Heart left ventricle (tissue), 16 donors: ENCODE data around the gene NUDT3. TPM values are rescaled to one million over a fixed set of nuclear protein-coding genes. Genes with fewer than 3 reads are reported as not detected.
"Not testable (repeated sequence)": the region's sequence is repeated elsewhere in the genome, so short reads cannot be mapped to it uniquely, and the experiment has no call there.

ENCODE experiments used
- ATAC-seq, 4 donors: fragments of 200-7000 bp; cut with Tn5 transposase; one replicate each; pipeline ENCODE4 v1.9.1; 2020 to 2022; ENCODE audit warnings: moderate library complexity in 4 of 4, mild to moderate bottlenecking in 3 of 4, moderate number of reproducible peaks in 1 of 4
- DNase-seq, 5 donors: peaks; one replicate each; pipeline ENCODE4 v3.0.0-alpha.2; 2020
- H3K27ac ChIP-seq, 12 donors: fragments of 200-600 bp; sonication (generic) in 4 of 12; one replicate each; pipeline versions ENCODE4 v1.5.0 to v1.8.0; 2016 to 2022; ENCODE audit warnings: mild to moderate bottlenecking in 2 of 12
- H3K27me3 ChIP-seq, 9 donors: fragments of 200-600 bp; sonication (generic) in 2 of 9; one replicate each; pipeline versions ENCODE4 v1.5.1 to v1.8.0; 2016 to 2022; ENCODE audit warnings: mild to moderate bottlenecking in 3 of 9
- H3K36me3 ChIP-seq, 9 donors: fragments of 200-600 bp; sonication (generic) in 2 of 9; one replicate each; pipeline versions ENCODE4 v1.5.0 to v1.8.0; 2018 to 2022; ENCODE audit warnings: mild to moderate bottlenecking in 2 of 9
- H3K4me1 ChIP-seq, 12 donors: fragments of 200-600 bp; sonication (generic) in 4 of 12; one replicate each; pipeline versions ENCODE4 v1.5.0 to v1.8.0; 2016 to 2022; ENCODE audit warnings: mild to moderate bottlenecking in 3 of 12
- H3K4me3 ChIP-seq, 12 donors: fragments of 200-600 bp; sonication (generic) in 4 of 12; one replicate each; pipeline versions ENCODE4 v1.5.0 to v1.8.0; 2017 to 2022; ENCODE audit warnings: mild to moderate bottlenecking in 9 of 12, moderate library complexity in 4 of 12
- H3K9me3 ChIP-seq, 12 donors: fragments of 200-600 bp; sonication (generic) in 4 of 12; one replicate each; pipeline versions ENCODE4 v1.5.0 to v1.8.0; 2016 to 2022; ENCODE audit warnings: mild to moderate bottlenecking in 1 of 12
- POLR2A ChIP-seq, 2 donors: fragments of 450-650 bp; IDR thresholded peaks; one replicate each; pipeline ENCODE4 v1.6.1; 2017; ENCODE audit warnings: antibody characterized with exemption in 2 of 2, mild to moderate bottlenecking in 2 of 2, moderate library complexity in 2 of 2
- WGBS, 4 donors: extraction: QIAGEN DNeasy Blood & Tissue Kit in 2 of 4; methylation state at CpG; one replicate each; pipeline versions ENCODE4 v1.1.5 to v1.1.7; 2013 to 2018; 5-methylcytosine and 5-hydroxymethylcytosine counted together
- intact Hi-C, 10 donors: fragments of 100-400 bp; cut with DNase I; formaldehyde crosslinking; loops; one replicate each; pipeline versions ENCODE4 v1.11.1 to v1.14.2; 2022
- polyA plus RNA-seq, 2 donors: library from polyadenylated mRNA; stranded (reverse); fragments of 200-250 nt; gene quantifications; one replicate each; pipeline ENCODE4 v1.2.3, GENCODE V29; 2013
- total RNA-seq, 9 donors: library from RNA; depleted of rRNA in 2 of 9; stranded (reverse); fragments of >200 nt in 2 of 9; fragmentation: NEBNext Ultra II Directional in 3 of 9; extraction: Animal tissue kit (Norgen Biotek cat#: 25700) in 3 of 9; gene quantifications; one replicate each; pipeline versions ENCODE4 v1.1.0 to v1.2.4, GENCODE V29; 2016 to 2023
- TF ChIP-seq, protein P1 (sequence below), 12 donors: fragments of 200-600 bp; sonication (generic) in 4 of 12; IDR thresholded peaks; one replicate each; pipeline versions ENCODE4 v1.5.0 to v1.8.0; 2018 to 2022; ENCODE audit warnings: antibody characterized with exemption in 12 of 12, mild to moderate bottlenecking in 5 of 12
- donor health status: ischemic (EF 13 %, LVEDD 7.1; RV severe dilation, severe dysfunction).
- donor health status: healthy with polysubstance abuse.
- donor health status: DM: no; HTN: yes; CAD: no.
- donor health status: DM: no; HTN: no; CAD: no.
- donor health status: ischemic (EF 25% LVEDD 6.9; RV normal size, moderate dysfunction).
- donor health status: ischemic (EF 25% LVEDD 5.7; RV mildly dilated, moderate dysfunction).
- donor health status: healthy.
- donor health status: DM: yes; HTN: yes; CAD: no.
- donor health status: ischemic (EF 35%, LVEDD 5.7; RV mildly dilated, moderate dysfunction).
- donor health status: nonischemic (EF 11% LVEDD 7.7; RV severe dilation, severe dysfunction).
- donor health status: DM: yes; HTN: yes; CAD: no.
- donor health status: PGD.
- donor health status: ischemic (EF 29% LVEDD 5.4; RV normal size, mild dysfunction).
- donor health status: nonischemic (EF 23%, LVEDD 6.1; RV moderate dilation, normal function).

NUDT3 gene
- total and polyA plus RNA-seq, 11 donors: 15.9 to 68.4 (median 54.5) TPM

DNA sequence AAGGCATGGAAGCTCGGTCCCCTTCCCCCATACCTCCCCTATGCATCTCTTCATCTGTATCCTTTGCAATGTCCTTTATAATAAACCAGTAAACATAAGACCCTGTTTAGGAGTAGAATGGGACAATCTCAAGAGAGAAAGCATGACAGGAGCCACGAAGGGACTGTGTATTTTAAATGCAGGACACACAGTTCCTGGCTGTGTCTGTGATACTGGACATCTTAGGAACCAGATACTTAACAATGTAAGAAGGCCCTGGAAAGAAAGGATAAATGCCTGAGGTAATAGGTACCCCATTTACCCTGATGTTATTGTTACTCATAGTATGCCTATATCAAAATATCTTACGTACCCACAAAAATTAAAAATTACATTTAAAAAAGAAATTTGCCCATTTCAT, 36.6 kb downstream of the NUDT3 start:
- 57 to 66% (median 64%) methylated on average over 3 of the region's 3 CpGs for WGBS, 4 donors
- DNase-seq (no peak), ATAC-seq (no peak)
- Histone ChIP-seq H3K4me1 (peaks cover 0 to 67% (median 27%) of the 10 kb centered on the region in 12 donors), H3K27ac (no peak overlapping the region), H3K4me3 (no peak overlapping the region), H3K9me3 (no peaks in the 10 kb centered on the region), H3K27me3 (no peaks in the 10 kb centered on the region), H3K36me3 (no peaks in the 10 kb centered on the region)
- TF ChIP-seq, protein P1, sequence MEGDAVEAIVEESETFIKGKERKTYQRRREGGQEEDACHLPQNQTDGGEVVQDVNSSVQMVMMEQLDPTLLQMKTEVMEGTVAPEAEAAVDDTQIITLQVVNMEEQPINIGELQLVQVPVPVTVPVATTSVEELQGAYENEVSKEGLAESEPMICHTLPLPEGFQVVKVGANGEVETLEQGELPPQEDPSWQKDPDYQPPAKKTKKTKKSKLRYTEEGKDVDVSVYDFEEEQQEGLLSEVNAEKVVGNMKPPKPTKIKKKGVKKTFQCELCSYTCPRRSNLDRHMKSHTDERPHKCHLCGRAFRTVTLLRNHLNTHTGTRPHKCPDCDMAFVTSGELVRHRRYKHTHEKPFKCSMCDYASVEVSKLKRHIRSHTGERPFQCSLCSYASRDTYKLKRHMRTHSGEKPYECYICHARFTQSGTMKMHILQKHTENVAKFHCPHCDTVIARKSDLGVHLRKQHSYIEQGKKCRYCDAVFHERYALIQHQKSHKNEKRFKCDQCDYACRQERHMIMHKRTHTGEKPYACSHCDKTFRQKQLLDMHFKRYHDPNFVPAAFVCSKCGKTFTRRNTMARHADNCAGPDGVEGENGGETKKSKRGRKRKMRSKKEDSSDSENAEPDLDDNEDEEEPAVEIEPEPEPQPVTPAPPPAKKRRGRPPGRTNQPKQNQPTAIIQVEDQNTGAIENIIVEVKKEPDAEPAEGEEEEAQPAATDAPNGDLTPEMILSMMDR (IDR thresholded peaks at IDR 0.05): no peak
- TF ChIP-seq POLR2A (IDR thresholded peaks at IDR 0.05): no peak
- intact Hi-C loops: no loop called here

- H3K27me3 ChIP-seq, ATAC-seq, H3K9me3 ChIP-seq, intact Hi-C loops, H3K27ac ChIP-seq, DNase-seq, H3K4me3 ChIP-seq, H3K36me3 ChIP-seq: not testable (repeated sequence)
- peaks cover 0 to 70% (median 28%) of the 10 kb centered on the region in 12 donors for H3K4me1 ChIP-seq
- 87 to 98% (median 95%) methylated on average over 6 of the region's 6 CpGs for WGBS, 4 donors
Observed at GRCh38 chr6:34354230-34354629, 38.2 kb downstream of the NUDT3 start.

GRCh38 chr6:34353530-34353929, 38.9 kb downstream of the NUDT3 start:
- H3K9me3 ChIP-seq, H3K27ac ChIP-seq, H3K4me3 ChIP-seq, ATAC-seq, DNase-seq, H3K27me3 ChIP-seq, intact Hi-C loops, H3K36me3 ChIP-seq: not testable (repeated sequence)
- WGBS, 4 donors: 86 to 93% (median 89%) methylated on average over 7 of the region's 7 CpGs
- peaks cover 0 to 63% (median 26%) of the 10 kb centered on the region in 12 donors for H3K4me1 ChIP-seq

DNA sequence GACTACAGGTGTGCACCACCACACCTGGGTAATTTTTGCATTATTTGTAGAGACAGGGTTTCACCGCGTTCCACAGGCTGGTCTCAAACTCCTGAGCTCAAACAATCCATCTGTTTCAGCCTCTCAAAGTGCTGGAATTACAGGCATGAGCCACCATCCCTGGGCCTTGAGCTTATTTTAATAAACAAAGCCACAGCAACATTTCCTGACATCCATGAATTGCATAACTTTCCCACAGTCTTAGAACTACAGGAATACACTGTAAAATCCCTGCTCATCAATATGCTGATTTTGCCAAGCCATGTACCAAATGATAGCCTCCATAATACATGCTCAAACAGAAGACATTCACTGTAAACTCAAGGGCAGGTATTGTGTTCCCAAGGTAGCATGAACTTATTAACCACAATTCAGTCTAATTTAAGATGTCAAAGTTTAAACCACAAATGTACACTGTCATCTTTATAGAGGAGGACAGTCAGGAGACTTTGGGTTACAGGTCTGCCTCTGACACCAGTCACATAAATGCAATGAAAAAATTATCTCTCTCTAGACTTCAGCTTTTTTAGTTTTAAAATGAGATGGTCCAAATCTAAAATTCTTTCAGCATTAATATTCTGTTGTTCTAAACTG, 40.0 kb downstream of the NUDT3 start:
- intact Hi-C loops: no loop called here
- peak overlapping the region in 1 of 12 donors; percentile 6 for H3K27ac ChIP-seq
- 91 to 97% (median 94%) methylated on average over 2 of the region's 2 CpGs for WGBS, 4 donors
- H3K4me3 ChIP-seq: no peak overlapping the region
- peaks cover 0 to 59% (median 23%) of the 10 kb centered on the region in 12 donors for H3K4me1 ChIP-seq
- no peaks in the 10 kb centered on the region for H3K9me3 ChIP-seq
- no peaks in the 10 kb centered on the region for H3K27me3 ChIP-seq
- H3K36me3 ChIP-seq: no peaks in the 10 kb centered on the region
- ATAC-seq: no peak
- TF ChIP-seq, protein P1 (IDR thresholded peaks at IDR 0.05): no peak
- TF ChIP-seq POLR2A (IDR thresholded peaks at IDR 0.05): no peak
- DNase-seq: no peak

GRCh38 chr6:34350934-34351217, 41.6 kb downstream of the NUDT3 start:
- no peaks in the 10 kb centered on the region for H3K36me3 ChIP-seq
- peak overlapping the region in 5 of 12 donors; percentile 21 to 57 (median 28) for H3K27ac ChIP-seq
- WGBS, 4 donors: 41 to 56% (median 49%) methylated on average over 7 of the region's 7 CpGs
- no peaks in the 10 kb centered on the region for H3K27me3 ChIP-seq
- DNase-seq (no peak), ATAC-seq (no peak)
- TF ChIP-seq POLR2A (IDR thresholded peaks at IDR 0.05): no peak
- TF ChIP-seq, protein P1 (IDR thresholded peaks at IDR 0.05): no peak
- H3K4me3 ChIP-seq: no peak overlapping the region
- H3K9me3 ChIP-seq: no peaks in the 10 kb centered on the region
- intact Hi-C loops: no loop called here
- H3K4me1 ChIP-seq: peaks cover 0 to 66% (median 24%) of the 10 kb centered on the region in 12 donors
